HepG2 (cell line): ENCODE data around the gene MGMT. TPM values are rescaled to one million over a fixed set of nuclear protein-coding genes. Genes with fewer than 3 reads are reported as not detected.
A peak's percentile ranks its signal among the peaks of the same experiment; 100 is the strongest.

Source experiments
- DR1 ChIP-seq: sonication (generic); formaldehyde crosslinking; IDR thresholded peaks from 2 replicates; pipeline ENCODE4 v1.8.0; 2021; ENCODE audit warnings: mild to moderate bottlenecking, missing genetic modification reagents, inconsistent platforms
- EED ChIP-seq: sonication (generic); formaldehyde crosslinking; IDR thresholded peaks from 2 replicates; pipeline ENCODE4 v1.5.0; 2020; ENCODE audit warnings: mild to moderate bottlenecking, missing genetic modification reagents
- EHMT2 ChIP-seq: fragments of 200-600 bp; sonication (generic); IDR thresholded peaks from 2 replicates; pipeline ENCODE4 v1.7.0; 2017; ENCODE audit warnings: antibody characterized with exemption, low read depth, low read length, borderline replicate concordance
- FOXA1 ChIP-seq, 2 experiments: fragments of 450-650 bp in 1 of 2; sonication (generic) in 1 of 2; formaldehyde crosslinking in 1 of 2; IDR thresholded peaks; 2 replicates each; pipeline versions ENCODE4 v1.4.0 to v1.6.1; 2016 to 2020; ENCODE audit warnings: missing genetic modification reagents in 1 of 2
- HDAC1 ChIP-seq: sonication (generic); formaldehyde crosslinking; IDR thresholded peaks from 2 replicates; pipeline ENCODE4 v1.5.1; 2020; ENCODE audit warnings: mild to moderate bottlenecking, missing genetic modification reagents
- HMGA1 ChIP-seq: sonication (generic); formaldehyde crosslinking; conservative IDR thresholded peaks from 2 replicates; pipeline ENCODE4 v1.4.0; 2020; ENCODE audit warnings: missing genetic modification reagents
- PITX1 ChIP-seq: sonication (generic); formaldehyde crosslinking; IDR thresholded peaks from 2 replicates; pipeline ENCODE4 v1.5.1; 2020; ENCODE audit warnings: mild to moderate bottlenecking, missing genetic modification reagents
- TBX3 ChIP-seq: fragments of 450-650 bp; IDR thresholded peaks from 2 replicates; pipeline ENCODE4 v1.6.1; 2017; ENCODE audit warnings: antibody characterized with exemption, mild to moderate bottlenecking, inconsistent platforms, borderline replicate concordance
- ZC3H4 ChIP-seq: sonication (generic); formaldehyde crosslinking; IDR thresholded peaks from 2 replicates; pipeline ENCODE4 v1.4.0; 2020; ENCODE audit warnings: missing genetic modification reagents, borderline replicate concordance
- ZNF30 ChIP-seq: sonication (generic); formaldehyde crosslinking; IDR thresholded peaks from 2 replicates; pipeline ENCODE4 v1.5.0; 2020; ENCODE audit warnings: mild to moderate bottlenecking, missing genetic modification reagents
- ZNF383 ChIP-seq: sonication (generic); formaldehyde crosslinking; IDR thresholded peaks from 2 replicates; pipeline ENCODE4 v1.4.0; 2020; ENCODE audit warnings: missing genetic modification reagents, mild to moderate bottlenecking, borderline replicate concordance
- ZNF513 ChIP-seq: sonication (generic); formaldehyde crosslinking; conservative IDR thresholded peaks from 2 replicates; pipeline ENCODE4 v1.5.0; 2020; ENCODE audit warnings: missing genetic modification reagents
- ZNF777 ChIP-seq: sonication (generic); formaldehyde crosslinking; IDR thresholded peaks from 2 replicates; pipeline ENCODE4 v1.4.0; 2020; ENCODE audit warnings: missing genetic modification reagents
- ZSCAN12 ChIP-seq: sonication (generic); formaldehyde crosslinking; IDR thresholded peaks from 2 replicates; pipeline ENCODE4 v1.9.0; 2021; ENCODE audit warnings: mild to moderate bottlenecking, missing genetic modification reagents
- polyA plus RNA-seq, 8 experiments: library from polyadenylated mRNA; depleted of rRNA in 3 of 8; stranded (reverse) in 7 of 8; unstranded in 1 of 8; fragments of >200 nt; fragmentation: Illumina TruSeq in 4 of 8; extraction: Trizol in 4 of 8; gene quantifications; 2 replicates each; pipeline versions ENCODE4 v1.2.1 to v1.2.3, GENCODE V29; 2011 to 2016; ENCODE audit warnings: low read depth in 4 of 8, missing spikeins in 1 of 8, mixed read lengths in 1 of 8; ENCODE audit not compliant: insufficient read depth in 1 of 8
- total RNA-seq, 5 experiments: library from RNA; depleted of rRNA; stranded (reverse); fragments of >200 nt; fragmentation: Illumina TruSeq; extraction: Trizol; gene quantifications; 2 replicates each; pipeline ENCODE4 v1.2.3, GENCODE V29; 2016; ENCODE audit warnings: low read depth in 1 of 5
- TF ChIP-seq, protein P1 (sequence below): sonication (generic); formaldehyde crosslinking; IDR thresholded peaks from 2 replicates; pipeline ENCODE4 v1.4.0; 2020; ENCODE audit warnings: mild to moderate bottlenecking, missing genetic modification reagents
- TF ChIP-seq, protein P2 (sequence below): sonication (generic); formaldehyde crosslinking; IDR thresholded peaks from 2 replicates; pipeline ENCODE4 v1.5.0; 2020; ENCODE audit warnings: mild to moderate bottlenecking, missing genetic modification reagents
- TF ChIP-seq, protein P3 (sequence below): sonication (generic); formaldehyde crosslinking; conservative IDR thresholded peaks from 2 replicates; pipeline ENCODE4 v1.4.0; 2020; ENCODE audit warnings: missing genetic modification reagents

MGMT gene
- total and polyA plus RNA-seq, 2 of the 13 experiments (the other 11 are each of a cell fraction or from before 2014, with no cell fraction given), result 12.0 to 19.5 TPM

- TF ChIP-seq, protein P1, sequence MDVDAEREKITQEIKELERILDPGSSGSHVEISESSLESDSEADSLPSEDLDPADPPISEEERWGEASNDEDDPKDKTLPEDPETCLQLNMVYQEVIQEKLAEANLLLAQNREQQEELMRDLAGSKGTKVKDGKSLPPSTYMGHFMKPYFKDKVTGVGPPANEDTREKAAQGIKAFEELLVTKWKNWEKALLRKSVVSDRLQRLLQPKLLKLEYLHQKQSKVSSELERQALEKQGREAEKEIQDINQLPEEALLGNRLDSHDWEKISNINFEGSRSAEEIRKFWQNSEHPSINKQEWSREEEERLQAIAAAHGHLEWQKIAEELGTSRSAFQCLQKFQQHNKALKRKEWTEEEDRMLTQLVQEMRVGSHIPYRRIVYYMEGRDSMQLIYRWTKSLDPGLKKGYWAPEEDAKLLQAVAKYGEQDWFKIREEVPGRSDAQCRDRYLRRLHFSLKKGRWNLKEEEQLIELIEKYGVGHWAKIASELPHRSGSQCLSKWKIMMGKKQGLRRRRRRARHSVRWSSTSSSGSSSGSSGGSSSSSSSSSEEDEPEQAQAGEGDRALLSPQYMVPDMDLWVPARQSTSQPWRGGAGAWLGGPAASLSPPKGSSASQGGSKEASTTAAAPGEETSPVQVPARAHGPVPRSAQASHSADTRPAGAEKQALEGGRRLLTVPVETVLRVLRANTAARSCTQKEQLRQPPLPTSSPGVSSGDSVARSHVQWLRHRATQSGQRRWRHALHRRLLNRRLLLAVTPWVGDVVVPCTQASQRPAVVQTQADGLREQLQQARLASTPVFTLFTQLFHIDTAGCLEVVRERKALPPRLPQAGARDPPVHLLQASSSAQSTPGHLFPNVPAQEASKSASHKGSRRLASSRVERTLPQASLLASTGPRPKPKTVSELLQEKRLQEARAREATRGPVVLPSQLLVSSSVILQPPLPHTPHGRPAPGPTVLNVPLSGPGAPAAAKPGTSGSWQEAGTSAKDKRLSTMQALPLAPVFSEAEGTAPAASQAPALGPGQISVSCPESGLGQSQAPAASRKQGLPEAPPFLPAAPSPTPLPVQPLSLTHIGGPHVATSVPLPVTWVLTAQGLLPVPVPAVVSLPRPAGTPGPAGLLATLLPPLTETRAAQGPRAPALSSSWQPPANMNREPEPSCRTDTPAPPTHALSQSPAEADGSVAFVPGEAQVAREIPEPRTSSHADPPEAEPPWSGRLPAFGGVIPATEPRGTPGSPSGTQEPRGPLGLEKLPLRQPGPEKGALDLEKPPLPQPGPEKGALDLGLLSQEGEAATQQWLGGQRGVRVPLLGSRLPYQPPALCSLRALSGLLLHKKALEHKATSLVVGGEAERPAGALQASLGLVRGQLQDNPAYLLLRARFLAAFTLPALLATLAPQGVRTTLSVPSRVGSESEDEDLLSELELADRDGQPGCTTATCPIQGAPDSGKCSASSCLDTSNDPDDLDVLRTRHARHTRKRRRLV (CRISPR knock-in tag), result no peak
- TF ChIP-seq ZC3H4 (CRISPR knock-in tag) (no peak), DR1 (CRISPR knock-in tag) (no peak), EED (CRISPR knock-in tag) (no peak), TBX3 (peak; percentile 67; the same call in 1 of the 2 replicates), PITX1 (CRISPR knock-in tag) (peak; percentile 43; the same call in 1 of the 2 replicates), ZNF383 (CRISPR knock-in tag) (no peak), EHMT2 (peak; percentile 56; the same call in 1 of the 2 replicates), HMGA1 (CRISPR knock-in tag) (no peak), HDAC1 (no peak; the same call in 1 of the 2 replicates), ZNF30 (no peak), ZSCAN12 (CRISPR knock-in tag) (no peak), FOXA1 (IDR thresholded peaks at IDR 0.05) (peak; percentile 90), FOXA1 (CRISPR knock-in tag; IDR thresholded peaks at IDR 0.05) (peak; percentile 98), ZNF513 (no peak), ZNF777 (CRISPR knock-in tag) (no peak)
- TF ChIP-seq, protein P2, sequence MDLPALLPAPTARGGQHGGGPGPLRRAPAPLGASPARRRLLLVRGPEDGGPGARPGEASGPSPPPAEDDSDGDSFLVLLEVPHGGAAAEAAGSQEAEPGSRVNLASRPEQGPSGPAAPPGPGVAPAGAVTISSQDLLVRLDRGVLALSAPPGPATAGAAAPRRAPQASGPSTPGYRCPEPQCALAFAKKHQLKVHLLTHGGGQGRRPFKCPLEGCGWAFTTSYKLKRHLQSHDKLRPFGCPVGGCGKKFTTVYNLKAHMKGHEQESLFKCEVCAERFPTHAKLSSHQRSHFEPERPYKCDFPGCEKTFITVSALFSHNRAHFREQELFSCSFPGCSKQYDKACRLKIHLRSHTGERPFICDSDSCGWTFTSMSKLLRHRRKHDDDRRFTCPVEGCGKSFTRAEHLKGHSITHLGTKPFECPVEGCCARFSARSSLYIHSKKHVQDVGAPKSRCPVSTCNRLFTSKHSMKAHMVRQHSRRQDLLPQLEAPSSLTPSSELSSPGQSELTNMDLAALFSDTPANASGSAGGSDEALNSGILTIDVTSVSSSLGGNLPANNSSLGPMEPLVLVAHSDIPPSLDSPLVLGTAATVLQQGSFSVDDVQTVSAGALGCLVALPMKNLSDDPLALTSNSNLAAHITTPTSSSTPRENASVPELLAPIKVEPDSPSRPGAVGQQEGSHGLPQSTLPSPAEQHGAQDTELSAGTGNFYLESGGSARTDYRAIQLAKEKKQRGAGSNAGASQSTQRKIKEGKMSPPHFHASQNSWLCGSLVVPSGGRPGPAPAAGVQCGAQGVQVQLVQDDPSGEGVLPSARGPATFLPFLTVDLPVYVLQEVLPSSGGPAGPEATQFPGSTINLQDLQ (CRISPR knock-in tag), result no peak
- TF ChIP-seq, protein P3, sequence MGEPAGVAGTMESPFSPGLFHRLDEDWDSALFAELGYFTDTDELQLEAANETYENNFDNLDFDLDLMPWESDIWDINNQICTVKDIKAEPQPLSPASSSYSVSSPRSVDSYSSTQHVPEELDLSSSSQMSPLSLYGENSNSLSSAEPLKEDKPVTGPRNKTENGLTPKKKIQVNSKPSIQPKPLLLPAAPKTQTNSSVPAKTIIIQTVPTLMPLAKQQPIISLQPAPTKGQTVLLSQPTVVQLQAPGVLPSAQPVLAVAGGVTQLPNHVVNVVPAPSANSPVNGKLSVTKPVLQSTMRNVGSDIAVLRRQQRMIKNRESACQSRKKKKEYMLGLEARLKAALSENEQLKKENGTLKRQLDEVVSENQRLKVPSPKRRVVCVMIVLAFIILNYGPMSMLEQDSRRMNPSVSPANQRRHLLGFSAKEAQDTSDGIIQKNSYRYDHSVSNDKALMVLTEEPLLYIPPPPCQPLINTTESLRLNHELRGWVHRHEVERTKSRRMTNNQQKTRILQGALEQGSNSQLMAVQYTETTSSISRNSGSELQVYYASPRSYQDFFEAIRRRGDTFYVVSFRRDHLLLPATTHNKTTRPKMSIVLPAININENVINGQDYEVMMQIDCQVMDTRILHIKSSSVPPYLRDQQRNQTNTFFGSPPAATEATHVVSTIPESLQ (CRISPR knock-in tag), result no peak
Observed at GRCh38 chr10:129462257-129462795, 4.7 kb upstream of the MGMT start (continued).
